GM19397 (cell line): Measurements from ENCODE around the gene CLDN8.

Experiments used
- ATAC-seq: cut with Tn5 transposase; IDR thresholded peaks from one replicate; pipeline ENCODE4 v1.9.1; 2021; ENCODE audit warnings: mild to moderate bottlenecking, moderate library complexity; ENCODE audit not compliant: unreplicated experiment

The CLDN8 gene

GRCh38 chr21:30206551-30207251, 9.2 kb downstream of the CLDN8 start:
- no peak for ATAC-seq

- ATAC-seq = no peak
These were observed 15.9 kb downstream of the CLDN8 start for GRCh38 chr21:30200000-30200399.

- ATAC-seq = no peak
These were observed 21.1 kb downstream of the CLDN8 start for GRCh38 chr21:30194701-30195299.

- no peak for ATAC-seq
These were observed 22.7 kb downstream of the CLDN8 start for GRCh38 chr21:30193201-30193600.

- ATAC-seq = no peak
These were observed 25.3 kb downstream of the CLDN8 start for GRCh38 chr21:30190554-30190953.

- ATAC-seq = no peak
These were observed 26.1 kb downstream of the CLDN8 start for GRCh38 chr21:30189773-30190172.

- ATAC-seq = no peak
These were observed 29.7 kb downstream of the CLDN8 start for GRCh38 chr21:30186242-30186641.

- ATAC-seq = no peak
These were observed 47.8 kb downstream of the CLDN8 start for GRCh38 chr21:30168086-30168485.

GRCh38 chr21:30166705-30167104, 49.2 kb downstream of the CLDN8 start, which contains the start of gene CLDN17:
TSS of gene CLDN17 (minus strand) at chr21:30166805. CDS start at chr21:30166617, 188 bp downstream.
- no peak for ATAC-seq

GRCh38 chr21:30166171-30166570, 49.7 kb downstream of the CLDN8 start:
- ATAC-seq = no peak

- ATAC-seq = no peak
These were observed 51.1 kb downstream of the CLDN8 start for GRCh38 chr21:30164796-30165195.
